Spleen (tissue), 11 donors: ENCODE data around the gene GGT1. TPM values are rescaled to one million over a fixed set of nuclear protein-coding genes. Genes with fewer than 3 reads are reported as not detected.

Experiments
- DNase-seq: peaks from one replicate; pipeline ENCODE4 v3.0.0-alpha.2; 2020
- H3K27ac ChIP-seq, 8 donors: fragments of 200-600 bp; sonication (generic) in 7 of 8; 1 replicate in 4 of 8; 2 replicates in 4 of 8; pipeline versions ENCODE4 v1.5.0 to v1.8.0; 2016 to 2021; ENCODE audit warnings: inconsistent platforms in 4 of 8, mild to moderate bottlenecking in 4 of 8, moderate library complexity in 1 of 8
- H3K27me3 ChIP-seq, 7 donors: fragments of 200-600 bp; sonication (generic) in 6 of 7; replicated peaks in 1 of 7; 1 replicate in 4 of 7; 2 replicates in 3 of 7; pipeline versions ENCODE4 v1.5.0 to v1.8.0; 2016 to 2021; ENCODE audit warnings: inconsistent platforms in 3 of 7, mild to moderate bottlenecking in 1 of 7
- H3K36me3 ChIP-seq, 6 donors: fragments of 200-600 bp; sonication (generic) in 5 of 6; 1 replicate in 4 of 6; 2 replicates in 2 of 6; pipeline versions ENCODE4 v1.5.0 to v1.8.0; 2016 to 2021; ENCODE audit warnings: inconsistent platforms in 2 of 6
- H3K4me1 ChIP-seq, 6 donors: fragments of 200-600 bp; sonication (generic) in 5 of 6; 1 replicate in 3 of 6; 2 replicates in 3 of 6; pipeline versions ENCODE4 v1.5.0 to v1.8.0; 2016 to 2021; ENCODE audit warnings: inconsistent platforms in 3 of 6
- H3K4me3 ChIP-seq, 8 donors: fragments of 200-600 bp; sonication (generic) in 7 of 8; 1 replicate in 4 of 8; 2 replicates in 4 of 8; pipeline versions ENCODE4 v1.5.0 to v1.8.0; 2016 to 2021; ENCODE audit warnings: inconsistent platforms in 4 of 8, mild to moderate bottlenecking in 4 of 8, moderate library complexity in 2 of 8
- H3K9me3 ChIP-seq, 8 donors: fragments of 200-600 bp; sonication (generic) in 7 of 8; 1 replicate in 4 of 8; 2 replicates in 4 of 8; pipeline versions ENCODE4 v1.5.0 to v1.8.0; 2016 to 2021; ENCODE audit warnings: inconsistent platforms in 4 of 8
- CTCF ChIP-seq, 11 experiments: fragments of 200-600 bp in 7 of 11; fragments of 450-650 bp in 4 of 11; sonication (generic) in 4 of 11; IDR thresholded peaks in 8 of 11; conservative IDR thresholded peaks in 3 of 11; 1 replicate in 7 of 11; 2 replicates in 4 of 11; pipeline versions ENCODE4 v1.4.0 to v1.8.0; 2016 to 2021; ENCODE audit warnings: antibody characterized with exemption in 11 of 11, inconsistent platforms in 4 of 11, mild to moderate bottlenecking in 1 of 11
- POLR2A ChIP-seq, 3 donors: fragments of 450-650 bp; IDR thresholded peaks; one replicate each; pipeline ENCODE4 v1.5.1; 2017; ENCODE audit warnings: antibody characterized with exemption in 3 of 3, mild to moderate bottlenecking in 1 of 3
- POLR2AphosphoS5 ChIP-seq, 3 donors: sonication (generic); formaldehyde crosslinking; IDR thresholded peaks; one replicate each; pipeline ENCODE4 v1.5.1; 2017; ENCODE audit warnings: antibody characterized with exemption in 3 of 3
- WGBS, 5 donors: extraction: QIAGEN DNeasy Blood & Tissue Kit in 3 of 5; methylation state at CpG; one replicate each; pipeline versions ENCODE4 v1.1.5 to v1.1.7; 2013 to 2018; 5-methylcytosine and 5-hydroxymethylcytosine counted together
- intact Hi-C: fragments of 100-400 bp; cut with DNase I; formaldehyde crosslinking; loops from one replicate; pipeline ENCODE4 v1.15.0; 2023; ENCODE audit warnings: low total_unique reads
- polyA plus RNA-seq, 3 donors: library from polyadenylated mRNA; stranded (reverse); fragments of 200-250 nt; gene quantifications; one replicate each; pipeline ENCODE4 v1.2.1, GENCODE V29; 2013
- total RNA-seq, 7 donors: library from RNA; depleted of rRNA in 3 of 7; stranded (reverse); fragments of >200 nt in 3 of 7; fragmentation: NEBNext Ultra II Directional in 4 of 7; extraction: Animal tissue kit (Norgen Biotek cat#: 25700) in 4 of 7; gene quantifications; one replicate each; pipeline versions ENCODE4 v1.1.0 to v1.2.1, GENCODE V29; 2016 to 2021
- donor health status: healthy with polysubstance abuse.
- donor health status: DM: no; HTN: no; CAD: no; lungs with moderate emphysema.
- donor health status: DM: no; HTN: no; CAD: no.
- donor health status: Bipolar disorder and iron deficiency.
- donor health status: healthy.
- donor health status: DM: no; HTN: no; CAD: no.
- donor health status: DM: yes; HTN: yes; CAD: no.

Gene GGT1
- total and polyA plus RNA-seq, 10 donors: 10.9 to 27.2 (median 17.1) TPM

DNA sequence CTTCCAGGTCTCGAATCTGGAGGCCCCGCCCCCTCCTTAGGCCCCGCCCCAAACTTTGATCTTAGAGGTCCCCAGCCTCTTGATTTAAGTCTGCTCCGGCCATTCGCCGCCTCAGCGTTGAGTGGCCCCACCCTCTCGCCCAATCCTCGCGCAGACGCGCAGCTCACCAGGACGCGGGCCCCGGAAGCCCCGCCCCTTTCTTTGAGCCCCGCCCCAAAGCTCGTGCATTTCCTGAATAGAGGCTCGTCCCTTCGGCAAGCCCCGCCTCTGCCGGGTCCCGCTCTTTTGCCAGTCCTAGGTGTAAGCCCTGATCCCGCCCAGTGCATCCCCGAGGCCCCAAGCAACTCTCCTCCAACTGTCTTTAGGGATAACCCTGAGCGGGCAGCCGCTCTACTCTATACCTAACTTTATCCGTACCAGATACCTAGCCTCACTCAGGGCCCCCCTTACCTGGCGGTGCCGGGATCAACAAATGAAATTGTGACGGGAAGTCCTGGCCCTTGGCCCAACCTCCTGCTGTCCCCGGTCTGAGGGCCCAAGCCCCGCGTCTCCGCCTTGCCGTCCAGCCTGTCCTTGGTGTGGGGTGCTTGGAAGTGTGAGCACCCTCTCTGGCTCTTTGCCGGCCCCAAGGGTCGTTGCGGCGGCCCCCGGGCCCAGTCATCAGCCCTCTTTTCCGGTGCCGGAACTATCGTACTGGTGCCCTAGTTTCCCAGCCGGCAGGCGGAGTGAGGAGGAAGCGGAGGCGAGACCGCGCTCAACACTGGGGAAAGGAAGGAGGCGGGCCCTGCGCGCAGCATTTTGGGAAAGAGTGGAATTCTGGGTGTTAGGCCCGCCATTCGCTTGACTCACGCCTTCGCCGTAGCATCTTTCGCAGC, 47.6 kb upstream of the GGT1 start, which contains the start of gene SNRPD3:
Gene SNRPD3 (plus strand): TSS at position 835 of the 875 bp plus-strand sequence. CDS start 1,676 bp downstream, outside the sequence.
- Histone ChIP-seq H3K36me3 (peaks cover 0 to 50% (median 29%) of the 10 kb centered on the region in 6 donors), H3K4me3 (peak within 1 kb of the TSS; percentile 83 to 99 (median 94)), H3K4me1 (peaks cover 53 to 84% (median 78%) of the 10 kb centered on the region in 6 donors), H3K27ac (peak within 1 kb of the TSS; percentile 94 to 99 (median 98)), H3K9me3 (no peaks in the 10 kb centered on the region), H3K27me3 (no peaks in the 10 kb centered on the region)
- WGBS, 5 donors: 0 to 1% (median 0%) methylated on average over 49 to 59 of the region's 59 CpGs
- peak in 10 of 11 experiments; percentile 11 to 65 (median 36) for TF ChIP-seq CTCF (IDR thresholded peaks at IDR 0.05 in 8 of 11, conservative IDR thresholded peaks at IDR 0.05 in 3 of 11)
- TF ChIP-seq POLR2A (IDR thresholded peaks at IDR 0.05): peak; percentile 37 to 73 (median 48)
- peak; percentile 97 to 98 (median 98) for TF ChIP-seq POLR2AphosphoS5 (IDR thresholded peaks at IDR 0.05)
- peak; percentile 100 for DNase-seq
- intact Hi-C loops: no loop called here

- intact Hi-C loops: no loop called here
- H3K36me3 ChIP-seq: peaks cover 0 to 74% (median 46%) of the 10 kb centered on the region in 6 donors
- no peaks in the 10 kb centered on the region for H3K27me3 ChIP-seq
- WGBS, 5 donors: 55 to 75% (median 72%) methylated on average over 4 of the region's 4 CpGs
- H3K9me3 ChIP-seq: no peaks in the 10 kb centered on the region
- H3K27ac ChIP-seq: peak overlapping the region in 2 of 8 donors; percentile 3 to 19
- H3K4me1 ChIP-seq: peaks cover 40 to 84% (median 66%) of the 10 kb centered on the region in 6 donors
- TF ChIP-seq POLR2AphosphoS5 (IDR thresholded peaks at IDR 0.05) (no peak), POLR2A (IDR thresholded peaks at IDR 0.05) (no peak), CTCF (IDR thresholded peaks at IDR 0.05 in 8 of 11, conservative IDR thresholded peaks at IDR 0.05 in 3 of 11) (no peak)
- no peak overlapping the region for H3K4me3 ChIP-seq
- DNase-seq: peak; percentile 39
Measured at GRCh38 chr22:24559471-24559870, 43.5 kb upstream of the GGT1 start.

DNA sequence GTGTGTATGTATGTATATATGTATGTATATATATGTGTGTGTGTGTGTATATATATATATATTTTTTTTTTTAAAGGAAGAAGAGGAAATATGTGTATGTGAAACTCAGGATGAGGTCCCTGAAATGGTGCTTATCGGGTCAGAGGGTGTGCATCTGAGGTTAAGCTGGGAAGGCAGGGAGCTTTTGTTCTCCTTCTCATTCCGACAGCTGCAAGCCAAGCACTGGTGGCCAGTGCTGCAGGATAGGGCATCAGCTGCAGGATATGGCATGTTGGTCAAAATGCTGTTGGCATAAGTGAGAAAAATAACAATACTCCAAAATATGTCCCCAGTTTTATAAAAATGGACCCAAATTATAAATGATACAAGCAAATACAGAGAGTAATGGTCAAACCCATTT, 39.7 kb upstream of the GGT1 start:
- Histone ChIP-seq H3K27me3 (no peaks in the 10 kb centered on the region), H3K4me3 (no peak overlapping the region), H3K9me3 (no peaks in the 10 kb centered on the region), H3K27ac (no peak overlapping the region), H3K36me3 (peaks cover 0 to 100% (median 47%) of the 10 kb centered on the region in 6 donors), H3K4me1 (peaks cover 34 to 99% (median 68%) of the 10 kb centered on the region in 6 donors)
- intact Hi-C loops: no loop called here
- TF ChIP-seq CTCF (IDR thresholded peaks at IDR 0.05 in 8 of 11, conservative IDR thresholded peaks at IDR 0.05 in 3 of 11): no peak
- TF ChIP-seq POLR2AphosphoS5 (IDR thresholded peaks at IDR 0.05): no peak
- no peak for TF ChIP-seq POLR2A (IDR thresholded peaks at IDR 0.05)
- DNase-seq: peak; percentile 5
- WGBS, 5 donors: 83 to 100% (median 85%) methylated on average over 2 of the region's 2 CpGs
